PFSK-1 (cell line): ENCODE data around the gene ZBTB22.

ENCODE experiments used
- FOXP2 ChIP-seq: optimal IDR thresholded peaks from 2 replicates; pipeline ENCODE3; 2011; ENCODE audit warnings: borderline replicate concordance, control low read depth, inconsistent platforms; ENCODE audit not compliant: insufficient read depth; ENCODE audit errors: extremely low read length, extremely low read depth
- REST ChIP-seq, 2 experiments: IDR thresholded peaks; 2 replicates each; pipeline versions ENCODE4 v1.6.1 to v1.8.0; 2011 to 2012; ENCODE audit warnings: low read depth in 2 of 2, low read length in 2 of 2, control low read depth in 1 of 2, inconsistent platforms in 1 of 2, mild to moderate bottlenecking in 1 of 2, moderate library complexity in 1 of 2; ENCODE audit not compliant: insufficient read depth in 1 of 2
- SIN3A ChIP-seq: IDR thresholded peaks from 2 replicates; pipeline ENCODE4 v1.6.1; 2012; ENCODE audit warnings: mild to moderate bottlenecking, low read length, moderate library complexity, borderline replicate concordance; ENCODE audit not compliant: insufficient read depth
- TAF1 ChIP-seq: IDR thresholded peaks from 2 replicates; pipeline ENCODE4 v1.6.1; 2012; ENCODE audit warnings: low read length, control low read depth, borderline replicate concordance; ENCODE audit not compliant: insufficient read depth

GRCh38 chr6:33333666-33334065 lies 16.1 kb upstream of the ZBTB22 start:
- TF ChIP-seq SIN3A (no peak), REST (IDR thresholded peaks at IDR 0.05; ENCODE audit: insufficient read depth in 1 of 2, low read depth in 2 of 2, low read length in 2 of 2) (no peak), TAF1 (no peak), FOXP2 (no peak)
